Measurements from ENCODE around the gene SELP.

DNA sequence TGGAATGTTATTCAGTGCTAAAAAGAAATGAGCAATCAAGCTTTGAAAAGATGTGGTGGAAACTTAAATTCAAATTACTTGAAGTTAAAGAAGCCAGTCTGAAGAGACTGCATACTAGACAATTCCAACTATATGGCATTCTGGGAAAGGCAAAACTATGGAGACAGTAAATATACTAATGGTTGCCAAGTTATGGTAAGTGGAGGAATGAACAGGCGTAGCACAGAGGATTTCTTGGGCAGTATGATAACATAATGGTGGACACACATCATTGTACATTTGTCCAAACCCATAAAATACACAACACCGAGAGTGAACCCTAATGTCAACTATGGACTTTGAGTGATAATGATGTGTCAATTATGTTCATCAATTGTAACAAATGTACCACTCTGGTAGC, 21.1 kb upstream of the SELP start:
- TF ChIP-seq MCM2 (IDR thresholded peaks at IDR 0.05; ENCODE audit: low read depth) (no peak), EZH2 (IDR thresholded peaks at IDR 0.05; ENCODE audit: borderline replicate concordance, low read depth, low read length) (no peak), BRCA1 (IDR thresholded peaks at IDR 0.05) (no peak), BRCA1 (CRISPR knock-in tag; IDR thresholded peaks at IDR 0.05) (no peak), ELF4 (CRISPR knock-in tag; IDR thresholded peaks at IDR 0.05) (no peak), ILF3 (IDR thresholded peaks at IDR 0.05; ENCODE audit: borderline replicate concordance) (no peak), ZNF263 (CRISPR knock-in tag; IDR thresholded peaks at IDR 0.05; ENCODE audit: borderline replicate concordance) (no peak), KAT2B (IDR thresholded peaks at IDR 0.05; ENCODE audit: low read depth, low read length) (no peak), ZNF146 (CRISPR knock-in tag; IDR thresholded peaks at IDR 0.05; ENCODE audit: unreplicated experiment) (no peak), CTCF (IDR thresholded peaks at IDR 0.05 in 2 of 3, conservative IDR thresholded peaks at IDR 0.05 in 1 of 3; ENCODE audit: insufficient read depth in 2 of 3, low read depth in 1 of 3, low read length in 3 of 3) (no peak)

All from K562 (cell line).